Keratinocyte (primary cell): ENCODE results near the gene PTGDR. TPM values are rescaled to one million over a fixed set of nuclear protein-coding genes. Genes with fewer than 3 reads are reported as not detected.

Source experiments
- DNase-seq: peaks from one replicate; pipeline ENCODE4 v3.0.0-alpha.2; 2011; ENCODE audit warnings: low read depth, missing footprints, low spot score
- FAIRE-seq: peaks from 2 replicates; lab custom pipeline; 2011; peaks lifted over from hg19 to GRCh38; lab: Jason Lieb, UNC
- H2AFZ ChIP-seq: 2 replicates; pipeline ENCODE4 v1.6.0; 2012; ENCODE audit warnings: low read length, control low read depth, inconsistent platforms; ENCODE audit not compliant: control insufficient read depth
- H3K27ac ChIP-seq: 2 replicates; pipeline ENCODE4 v1.5.1; 2011; ENCODE audit warnings: low read length; ENCODE audit not compliant: control insufficient read depth, insufficient read depth
- H3K27me3 ChIP-seq: 3 replicates; pipeline ENCODE4 v1.6.0; 2011; ENCODE audit warnings: low read length; ENCODE audit not compliant: control insufficient read depth, insufficient read depth; ENCODE audit errors: extremely low read depth
- H3K36me3 ChIP-seq, 2 experiments: 2 replicates in 1 of 2; 3 replicates in 1 of 2; pipeline ENCODE4 v1.5.1; 2011; ENCODE audit warnings: low read length in 2 of 2, mild to moderate bottlenecking in 1 of 2; ENCODE audit not compliant: control insufficient read depth in 2 of 2, insufficient read depth in 2 of 2; ENCODE audit errors: extremely low read depth in 1 of 2
- H3K4me1 ChIP-seq: 3 replicates; pipeline ENCODE4 v1.5.1; 2011; ENCODE audit warnings: low read length; ENCODE audit not compliant: control insufficient read depth, insufficient read depth; ENCODE audit errors: extremely low read depth
- H3K4me2 ChIP-seq: 3 replicates; pipeline ENCODE4 v1.6.0; 2011; ENCODE audit warnings: low read depth, low read length; ENCODE audit not compliant: control insufficient read depth, insufficient read depth; ENCODE audit errors: extremely low read depth
- H3K4me3 ChIP-seq, 3 experiments: fragments of 200-600 bp in 1 of 3; sonication (generic) in 1 of 3; 2 replicates in 2 of 3; 3 replicates in 1 of 3; pipeline ENCODE4 v1.5.1; 2011 to 2016; ENCODE audit warnings: low read length in 3 of 3, mild to moderate bottlenecking in 3 of 3, control low read depth in 2 of 3, inconsistent platforms in 1 of 3, low read depth in 1 of 3, mixed read lengths in 1 of 3, mixed run types in 1 of 3, moderate library complexity in 1 of 3; ENCODE audit not compliant: control insufficient read depth in 2 of 3, insufficient read depth in 2 of 3; ENCODE audit errors: extremely low read depth in 1 of 3
- H3K79me2 ChIP-seq: 2 replicates; pipeline ENCODE4 v1.6.0; 2012; ENCODE audit warnings: low read length; ENCODE audit not compliant: control insufficient read depth, insufficient read depth
- H3K9ac ChIP-seq: 3 replicates; pipeline ENCODE4 v1.6.0; 2011; ENCODE audit warnings: low read length; ENCODE audit not compliant: control insufficient read depth, insufficient read depth; ENCODE audit errors: extremely low read depth
- H3K9me1 ChIP-seq: 3 replicates; pipeline ENCODE4 v1.6.0; 2011; ENCODE audit warnings: low read length; ENCODE audit not compliant: control insufficient read depth, insufficient read depth; ENCODE audit errors: extremely low read depth
- H3K9me3 ChIP-seq: 2 replicates; pipeline ENCODE4 v1.5.1; 2012; ENCODE audit warnings: low read depth, low read length; ENCODE audit not compliant: control insufficient read depth
- H4K20me1 ChIP-seq: 3 replicates; pipeline ENCODE4 v1.6.0; 2011; ENCODE audit warnings: low read length; ENCODE audit not compliant: control insufficient read depth, insufficient read depth; ENCODE audit errors: extremely low read depth
- EZH2 ChIP-seq: IDR thresholded peaks from one replicate; pipeline ENCODE4 v1.6.1; 2012; ENCODE audit warnings: inconsistent platforms, mild to moderate bottlenecking, low read length, moderate library complexity
- dilution Hi-C: fragments of 300-500 bp; cut with MboI; formaldehyde crosslinking; loops from one replicate; pipeline ENCODE4 v1.7.0; 2020; ENCODE audit warnings: low sequenced_read_pairs; ENCODE audit not compliant: extremely low pct_ligation_motif_present
- polyA plus RNA-seq, 5 experiments: library from polyadenylated mRNA; depleted of rRNA in 3 of 5; stranded (reverse) in 3 of 5; stranded (forward) in 1 of 5; unstranded in 1 of 5; fragments of >200 nt; gene quantifications; 1 replicate in 1 of 5; 2 replicates in 3 of 5; 3 replicates in 1 of 5; pipeline versions ENCODE4 v1.2.1 to v1.2.3, GENCODE V29; 2011 to 2012; ENCODE audit warnings: missing spikeins in 2 of 5, low read depth in 1 of 5, low replicate concordance in 1 of 5
- TF ChIP-seq, protein P1 (sequence below), 3 experiments: IDR thresholded peaks in 1 of 3; conservative IDR thresholded peaks in 1 of 3; optimal IDR thresholded peaks in 1 of 3; 2 replicates in 2 of 3; 3 replicates in 1 of 3; pipeline versions ENCODE3 to v1.5.1; 2011; ENCODE audit warnings: low read length in 3 of 3, mild to moderate bottlenecking in 3 of 3, moderate library complexity in 2 of 3, control low read depth in 1 of 3, inconsistent platforms in 1 of 3; ENCODE audit not compliant: insufficient read depth in 2 of 3; ENCODE audit errors: extremely low read depth in 1 of 3

The PTGDR gene
- polyA plus RNA-seq, 1 donor (not counting 4 experiments of a cell fraction or from before 2014, with no cell fraction given), result not detected

DNA sequence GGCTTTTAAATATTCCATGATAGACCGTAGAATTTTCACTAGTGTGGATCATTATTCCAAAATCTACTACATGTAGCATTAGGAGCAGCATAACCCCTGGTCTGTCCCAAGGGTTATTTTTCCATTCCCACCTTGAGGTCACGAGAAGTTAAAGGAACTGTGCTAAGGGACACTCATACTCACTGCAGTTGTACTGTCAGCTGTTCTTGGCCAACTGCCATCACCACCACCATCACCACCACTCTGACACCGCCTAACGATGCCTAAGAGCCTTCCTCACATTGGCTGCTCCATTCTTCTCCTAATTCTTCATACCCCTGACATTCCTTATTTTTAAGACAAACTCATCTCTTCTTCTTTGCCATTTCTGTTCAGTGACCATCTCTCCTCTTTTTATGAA, 13.4 kb upstream of the PTGDR start:
- no peak for DNase-seq
- Histone ChIP-seq H3K4me2 (no peak overlapping the region), H4K20me1 (no peaks in the 10 kb centered on the region), H3K9me1 (no peaks in the 10 kb centered on the region), H3K4me1 (no peaks in the 10 kb centered on the region), H3K36me3 (no peaks in the 10 kb centered on the region), H2AFZ (no peak overlapping the region), H3K4me3 (no peak overlapping the region), H3K9ac (no peak overlapping the region), H3K27ac (no peak overlapping the region), H3K27me3 (peaks cover 4% of the 10 kb centered on the region), H3K79me2 (no peaks in the 10 kb centered on the region), H3K9me3 (no peaks in the 10 kb centered on the region)
- dilution Hi-C loops, result no loop called here
- TF ChIP-seq, protein P1, sequence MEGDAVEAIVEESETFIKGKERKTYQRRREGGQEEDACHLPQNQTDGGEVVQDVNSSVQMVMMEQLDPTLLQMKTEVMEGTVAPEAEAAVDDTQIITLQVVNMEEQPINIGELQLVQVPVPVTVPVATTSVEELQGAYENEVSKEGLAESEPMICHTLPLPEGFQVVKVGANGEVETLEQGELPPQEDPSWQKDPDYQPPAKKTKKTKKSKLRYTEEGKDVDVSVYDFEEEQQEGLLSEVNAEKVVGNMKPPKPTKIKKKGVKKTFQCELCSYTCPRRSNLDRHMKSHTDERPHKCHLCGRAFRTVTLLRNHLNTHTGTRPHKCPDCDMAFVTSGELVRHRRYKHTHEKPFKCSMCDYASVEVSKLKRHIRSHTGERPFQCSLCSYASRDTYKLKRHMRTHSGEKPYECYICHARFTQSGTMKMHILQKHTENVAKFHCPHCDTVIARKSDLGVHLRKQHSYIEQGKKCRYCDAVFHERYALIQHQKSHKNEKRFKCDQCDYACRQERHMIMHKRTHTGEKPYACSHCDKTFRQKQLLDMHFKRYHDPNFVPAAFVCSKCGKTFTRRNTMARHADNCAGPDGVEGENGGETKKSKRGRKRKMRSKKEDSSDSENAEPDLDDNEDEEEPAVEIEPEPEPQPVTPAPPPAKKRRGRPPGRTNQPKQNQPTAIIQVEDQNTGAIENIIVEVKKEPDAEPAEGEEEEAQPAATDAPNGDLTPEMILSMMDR (optimal IDR thresholded peaks at IDR 0.05 in 1 of 3, IDR thresholded peaks at IDR 0.05 in 1 of 3, conservative IDR thresholded peaks at IDR 0.05 in 1 of 3; ENCODE audit: extremely low read depth in 1 of 3, insufficient read depth in 2 of 3, low read length in 3 of 3), result no peak
- no peak for TF ChIP-seq EZH2
- no peak for FAIRE-seq

DNA sequence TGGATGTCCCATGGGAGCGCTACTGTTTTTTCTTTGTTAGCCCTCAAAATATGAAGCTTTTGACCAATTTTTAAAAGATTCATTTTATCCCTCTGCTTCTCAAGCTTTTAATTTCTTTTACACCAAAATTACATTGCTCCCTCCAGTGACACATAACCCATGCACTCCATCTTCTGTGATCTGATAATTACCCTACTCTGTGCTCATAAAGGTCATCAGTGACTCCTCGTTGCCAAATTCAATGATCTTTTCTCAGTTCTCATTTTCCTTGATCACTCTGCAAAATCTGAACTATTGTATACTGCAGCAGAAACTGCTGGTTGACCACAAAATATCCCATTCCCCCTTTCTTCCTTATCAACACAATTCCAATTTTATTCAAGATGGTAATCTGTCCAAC, 8.7 kb upstream of the PTGDR start:
- Histone ChIP-seq H3K9me1 (no peaks in the 10 kb centered on the region), H3K9me3 (no peaks in the 10 kb centered on the region), H3K27ac (no peak overlapping the region), H3K79me2 (no peaks in the 10 kb centered on the region), H3K4me2 (no peak overlapping the region), H2AFZ (no peak overlapping the region), H3K36me3 (no peaks in the 10 kb centered on the region), H3K4me3 (no peak overlapping the region), H3K9ac (no peak overlapping the region), H4K20me1 (no peaks in the 10 kb centered on the region), H3K4me1 (no peaks in the 10 kb centered on the region), H3K27me3 (peaks cover 5% of the 10 kb centered on the region)
- dilution Hi-C loops, result no loop called here
- FAIRE-seq (no peak), DNase-seq (no peak)
- no peak for TF ChIP-seq EZH2
- TF ChIP-seq, protein P1 (optimal IDR thresholded peaks at IDR 0.05 in 1 of 3, IDR thresholded peaks at IDR 0.05 in 1 of 3, conservative IDR thresholded peaks at IDR 0.05 in 1 of 3; ENCODE audit: extremely low read depth in 1 of 3, insufficient read depth in 2 of 3, low read length in 3 of 3), result no peak
